ENCODE results near the gene C17orf78. TPM values are rescaled to one million over a fixed set of nuclear protein-coding genes. Genes with fewer than 3 reads are reported as not detected.
"Not testable (repeated sequence)": the region's sequence is repeated elsewhere in the genome, so short reads cannot be mapped to it uniquely, and the experiment has no call there.

The C17orf78 gene
- total RNA-seq, 1 experiment from 2014 or later = not detected

DNA sequence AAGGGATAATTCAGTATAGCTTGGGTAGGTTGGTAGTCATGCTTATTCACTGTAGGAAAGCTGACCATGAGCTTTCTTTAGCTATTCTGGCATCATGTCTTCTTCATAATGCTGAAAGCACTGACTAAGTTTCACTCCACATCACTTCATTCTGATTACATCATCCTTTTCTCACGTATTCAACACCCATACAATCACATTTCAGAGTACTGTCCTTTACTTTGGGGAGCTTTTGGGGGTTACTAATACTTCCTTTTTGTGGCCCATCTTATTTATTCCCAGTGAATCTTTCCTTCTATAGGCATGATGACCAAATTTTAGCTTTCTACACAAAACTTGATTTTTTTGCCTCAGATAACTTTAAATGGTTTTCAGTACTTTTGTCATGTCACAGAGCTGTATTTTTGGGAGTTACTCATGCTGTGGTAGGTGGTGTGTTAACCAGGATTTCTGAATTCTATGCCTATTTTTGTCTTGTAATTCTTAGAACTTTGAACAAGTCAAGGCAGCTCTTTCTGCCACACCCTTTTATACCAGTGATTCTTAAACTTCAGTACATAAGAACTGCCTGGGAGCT lies 54.4 kb downstream of the C17orf78 start:
- peak; percentile 15 for DNase-seq (ENCODE audit: low read depth)

DNA sequence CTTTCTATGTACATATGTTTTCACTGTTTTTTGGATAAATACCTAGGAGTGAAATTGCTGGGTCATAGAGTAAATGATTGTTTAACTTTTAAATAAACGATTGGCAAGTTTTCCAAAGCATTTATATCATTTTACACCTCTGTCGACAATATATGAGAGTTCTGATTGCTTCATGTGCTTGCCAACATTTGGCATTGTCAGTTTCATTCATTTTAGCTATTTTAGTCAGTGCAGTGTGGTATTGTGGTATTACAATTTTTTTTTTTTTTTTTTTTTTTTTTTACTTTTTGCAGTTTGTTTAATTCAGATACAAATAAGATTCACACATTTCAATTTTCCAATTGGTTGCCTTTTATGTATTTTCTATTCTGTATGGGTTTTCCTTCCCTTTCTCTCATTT lies 56.9 kb downstream of the C17orf78 start:
- no peak for DNase-seq (ENCODE audit: low read depth)

DNA sequence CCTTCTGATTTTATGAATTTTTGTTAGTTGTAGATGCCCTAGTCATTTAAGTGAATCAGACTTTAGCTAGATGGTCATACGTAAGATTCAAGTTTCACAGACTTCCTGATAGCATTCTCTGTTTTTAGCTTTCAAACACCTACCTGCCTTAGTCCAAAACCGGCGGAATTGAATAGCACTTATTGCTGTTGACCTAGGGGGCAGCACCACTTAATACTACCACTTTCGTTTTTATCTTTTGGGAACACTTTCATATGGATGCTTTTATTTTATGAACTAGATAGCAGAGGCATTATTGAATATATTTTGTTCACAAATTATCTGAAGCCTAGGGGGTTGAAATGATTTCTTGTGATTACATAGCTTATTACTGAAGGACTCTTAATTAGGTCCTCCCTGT lies 62.4 kb downstream of the C17orf78 start:
- DNase-seq (ENCODE audit: low read depth) = no peak

DNA sequence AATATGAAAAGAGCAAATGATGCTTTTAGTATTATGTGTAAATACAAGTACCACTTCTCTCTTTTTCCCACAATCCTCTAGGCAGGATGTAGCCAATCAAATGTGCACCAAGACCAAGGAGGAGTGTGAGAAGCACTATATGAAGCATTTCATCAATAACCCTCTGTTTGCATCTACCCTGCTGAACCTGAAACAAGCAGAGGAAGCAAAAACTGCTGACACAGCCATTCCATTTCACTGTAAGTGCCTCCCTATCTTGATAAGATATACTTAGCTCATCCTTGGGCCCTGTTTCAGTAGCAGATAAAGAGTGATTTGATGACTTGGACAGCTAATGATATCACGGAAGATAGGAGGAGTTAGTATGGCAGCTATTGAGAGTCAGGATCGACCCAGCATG lies 64.6 kb downstream of the C17orf78 start:
- DNase-seq (ENCODE audit: low read depth) = no peak

DNA sequence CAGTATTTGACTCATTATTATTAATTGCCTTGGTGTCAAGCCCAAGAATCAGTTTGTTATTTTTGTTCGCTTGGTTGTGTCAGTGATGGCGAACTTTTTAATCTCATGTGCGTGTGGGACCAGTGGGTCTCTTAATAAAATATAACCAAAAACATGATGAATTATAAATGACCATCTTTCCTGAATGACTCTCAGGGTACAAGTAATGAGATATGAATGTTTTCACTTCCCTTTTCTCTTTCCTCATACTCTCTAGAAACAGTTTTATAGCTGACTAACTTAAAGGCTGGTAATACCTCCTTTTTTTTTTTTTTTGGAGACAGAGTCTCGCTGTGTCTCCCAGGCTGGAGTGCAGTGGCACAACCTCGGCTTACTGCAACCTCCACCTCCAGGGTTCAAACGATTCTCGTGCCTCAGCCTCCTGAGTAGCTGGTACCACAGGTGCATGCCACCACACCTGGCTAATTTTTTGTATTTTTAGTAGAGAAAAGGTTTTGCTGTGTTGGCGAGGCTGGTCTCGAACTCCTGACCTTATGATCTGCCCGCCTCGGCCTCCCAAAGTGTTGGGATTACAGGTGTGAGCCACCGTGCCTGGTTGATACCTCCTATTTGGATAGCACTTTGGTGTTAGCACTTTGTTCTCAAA lies 65.7 kb downstream of the C17orf78 start:
- DNase-seq (ENCODE audit: low read depth) = not testable (repeated sequence)

Other genes with a start within 250 kb of the C17orf78 start
- 30.4 and 43.6 TPM in 2 replicates for gene ACACA, start 30.9 kb downstream of the C17orf78 start, total RNA-seq (2014; rRNA removed; shearing (Covaris generic))
- 26.7 and 28.8 TPM in 2 replicates for gene TADA2A, start 30.9 kb downstream of the C17orf78 start, total RNA-seq (2014; rRNA removed; shearing (Covaris generic))
- 69.7 and 82.3 TPM in 2 replicates for gene DUSP14, start 113.9 kb downstream of the C17orf78 start, total RNA-seq (2014; rRNA removed; shearing (Covaris generic))
- 6.0 and 7.4 TPM in 2 replicates for gene SYNRG, start 233.4 kb downstream of the C17orf78 start, total RNA-seq (2014; rRNA removed; shearing (Covaris generic))

All from HT1080 (cell line).